ENCODE results near the gene CNTN4. TPM values are rescaled to one million over a fixed set of nuclear protein-coding genes. Genes with fewer than 3 reads are reported as not detected.

Gene CNTN4
- total RNA-seq, result not detected
- not detected for total RNA-seq (2013)

GRCh38 chr3:2098398-2099027 lies at the start of gene CNTN4:
CNTN4 (plus strand) TSS chr3:2098866.
- TF ChIP-seq CTCF (IDR thresholded peaks at IDR 0.05), result no peak
- intact Hi-C loops (cut with micrococcal nuclease), result no loop called here
- WGBS (ENCODE audit: insufficient coverage), result 2% methylated on average over 86 of the region's 86 CpGs
- H3K9me3 ChIP-seq (ENCODE audit: control insufficient read depth, insufficient read depth, low read length), result no peaks in the 10 kb centered on the region
- no peaks in the 10 kb centered on the region for H3K4me1 ChIP-seq (ENCODE audit: control insufficient read depth, insufficient read depth, low read length)
- DNase-seq (no peak), ATAC-seq (no peak)
- no peak within 1 kb of the TSS for H3K27ac ChIP-seq (ENCODE audit: low read length)
- H3K27ac Mint-ChIP-seq, result no peak within 1 kb of the TSS
- H3K27me3 ChIP-seq (ENCODE audit: control insufficient read depth, insufficient read depth, low read length), result peaks cover 11% of the 10 kb centered on the region
- H3K4me1 Mint-ChIP-seq, result no peaks in the 10 kb centered on the region
- no peaks in the 10 kb centered on the region for H3K36me3 Mint-ChIP-seq
- H3K9me3 Mint-ChIP-seq, result peaks cover 4% of the 10 kb centered on the region in 2 donors
- no peaks in the 10 kb centered on the region for H3K36me3 ChIP-seq (ENCODE audit: control insufficient read depth, insufficient read depth, low read length)
- no peak within 1 kb of the TSS for H3K4me3 Mint-ChIP-seq
- no peak within 1 kb of the TSS for H3K4me3 ChIP-seq (ENCODE audit: low read length)
- H3K27me3 Mint-ChIP-seq (ENCODE audit: low read depth in 2 of 2), result peaks cover 23 to 43% of the 10 kb centered on the region in 2 donors

- Histone ChIP-seq H3K27me3 (ENCODE audit: control insufficient read depth, insufficient read depth, low read length) (no peaks in the 10 kb centered on the region), H3K4me3 (ENCODE audit: low read length) (no peak overlapping the region), H3K9me3 (ENCODE audit: control insufficient read depth, insufficient read depth, low read length) (no peaks in the 10 kb centered on the region), H3K27ac (ENCODE audit: low read length) (no peak overlapping the region), H3K4me1 (ENCODE audit: control insufficient read depth, insufficient read depth, low read length) (no peaks in the 10 kb centered on the region), H3K36me3 (ENCODE audit: control insufficient read depth, insufficient read depth, low read length) (no peaks in the 10 kb centered on the region)
- no peak for TF ChIP-seq CTCF (IDR thresholded peaks at IDR 0.05)
- intact Hi-C loops (cut with micrococcal nuclease), result no loop called here
- 91% methylated on average over 4 of the region's 4 CpGs for WGBS (ENCODE audit: insufficient coverage)
- Mint-ChIP-seq H3K27me3 (ENCODE audit: low read depth in 2 of 2) (no peaks in the 10 kb centered on the region), H3K9me3 (peaks cover 6 to 19% of the 10 kb centered on the region in 2 donors), H3K4me3 (no peak overlapping the region), H3K27ac (no peak overlapping the region), H3K4me1 (no peaks in the 10 kb centered on the region), H3K36me3 (no peaks in the 10 kb centered on the region)
- ATAC-seq, result no peak
- no peak for DNase-seq
Measured at GRCh38 chr3:2061360-2061759, 37.3 kb upstream of the CNTN4 start.

- DNase-seq (no peak), ATAC-seq (no peak)
- TF ChIP-seq CTCF (IDR thresholded peaks at IDR 0.05), result no peak
- H3K36me3 ChIP-seq (ENCODE audit: control insufficient read depth, insufficient read depth, low read length), result no peaks in the 10 kb centered on the region
- Mint-ChIP-seq H3K27me3 (ENCODE audit: low read depth in 2 of 2) (no peaks in the 10 kb centered on the region), H3K9me3 (peaks cover 4 to 22% of the 10 kb centered on the region in 2 donors), H3K4me3 (no peak overlapping the region), H3K36me3 (no peaks in the 10 kb centered on the region), H3K4me1 (no peaks in the 10 kb centered on the region), H3K27ac (no peak overlapping the region)
- H3K4me3 ChIP-seq (ENCODE audit: low read length), result no peak overlapping the region
- intact Hi-C loops (cut with micrococcal nuclease), result no loop called here
- H3K9me3 ChIP-seq (ENCODE audit: control insufficient read depth, insufficient read depth, low read length), result no peaks in the 10 kb centered on the region
- H3K27ac ChIP-seq (ENCODE audit: low read length), result no peak overlapping the region
- WGBS (ENCODE audit: insufficient coverage), result 95% methylated on average over 2 of the region's 2 CpGs
- H3K4me1 ChIP-seq (ENCODE audit: control insufficient read depth, insufficient read depth, low read length), result no peaks in the 10 kb centered on the region
- H3K27me3 ChIP-seq (ENCODE audit: control insufficient read depth, insufficient read depth, low read length), result no peaks in the 10 kb centered on the region
Measured at GRCh38 chr3:2071531-2071930, 27.1 kb upstream of the CNTN4 start.

GRCh38 chr3:2078821-2079220 lies 19.8 kb upstream of the CNTN4 start:
- ATAC-seq, result no peak
- no peaks in the 10 kb centered on the region for H3K36me3 ChIP-seq (ENCODE audit: control insufficient read depth, insufficient read depth, low read length)
- TF ChIP-seq CTCF (IDR thresholded peaks at IDR 0.05), result no peak
- H3K9me3 ChIP-seq (ENCODE audit: control insufficient read depth, insufficient read depth, low read length), result no peaks in the 10 kb centered on the region
- Mint-ChIP-seq H3K27ac (no peak overlapping the region), H3K4me3 (no peak overlapping the region), H3K4me1 (no peaks in the 10 kb centered on the region), H3K9me3 (peaks cover 17 to 18% of the 10 kb centered on the region in 2 donors), H3K27me3 (ENCODE audit: low read depth in 2 of 2) (no peaks in the 10 kb centered on the region), H3K36me3 (no peaks in the 10 kb centered on the region)
- H3K4me1 ChIP-seq (ENCODE audit: control insufficient read depth, insufficient read depth, low read length), result no peaks in the 10 kb centered on the region
- no CpG with 5 or more reads among the region's 3 CpGs for WGBS (ENCODE audit: insufficient coverage)
- no peak overlapping the region for H3K4me3 ChIP-seq (ENCODE audit: low read length)
- no peak overlapping the region for H3K27ac ChIP-seq (ENCODE audit: low read length)
- H3K27me3 ChIP-seq (ENCODE audit: control insufficient read depth, insufficient read depth, low read length), result no peaks in the 10 kb centered on the region
- intact Hi-C loops (cut with micrococcal nuclease), result no loop called here
- no peak for DNase-seq
